ENCODE measurements around the gene MAPK6.
A peak's percentile ranks its signal among the peaks of the same experiment; 100 is the strongest.
"Not testable (repeated sequence)": the region's sequence is repeated elsewhere in the genome, so short reads cannot be mapped to it uniquely, and the experiment has no call there.

MAPK6 gene

DNA sequence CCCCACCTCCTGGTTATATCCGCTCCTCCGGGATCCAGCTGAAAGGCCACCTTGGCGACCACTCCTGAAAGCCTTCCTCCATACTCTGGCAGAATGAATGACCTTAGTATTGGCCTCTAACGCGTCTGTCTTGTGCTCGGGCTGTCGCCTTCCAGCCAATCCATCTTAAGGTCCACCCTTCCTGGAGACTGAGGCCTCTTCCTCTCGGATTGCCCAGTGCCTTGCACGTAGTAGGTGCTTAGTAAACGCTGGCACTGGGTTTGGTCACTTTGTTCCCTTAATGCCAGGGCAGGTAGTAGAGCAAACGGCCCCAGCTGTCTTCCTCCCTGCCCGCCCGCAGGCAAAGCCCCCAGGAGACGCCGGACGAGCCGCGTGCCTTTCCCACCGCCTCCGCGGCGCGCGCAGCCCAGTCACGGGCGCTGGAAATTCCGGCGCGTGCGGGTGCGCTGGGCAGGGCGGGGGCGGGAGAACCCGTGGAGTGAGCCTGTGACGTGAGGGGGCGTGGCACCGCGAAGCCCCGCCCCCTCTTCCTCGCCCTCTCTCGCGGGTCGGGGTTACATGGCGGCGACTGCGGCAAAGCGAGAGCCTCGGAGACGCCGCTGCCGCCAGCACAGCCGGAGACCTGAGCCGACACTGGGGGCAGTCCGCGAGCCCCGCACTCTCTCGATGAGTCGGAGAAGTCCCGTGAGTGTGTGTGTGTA lies at the start of gene MAPK6:
Gene MAPK6, plus strand, starts transcription at position 527 of the 701 bp plus-strand sequence. CDS start 27,242 bp downstream, outside the sequence.
- DNase-seq (ENCODE audit: low read depth, low spot score) = peak; percentile 79

- no peak for DNase-seq (ENCODE audit: low read depth, low spot score)
Observed at GRCh38 chr15:51969728-51970127, 49.3 kb upstream of the MAPK6 start.

GRCh38 chr15:51970132-51970817 lies 48.7 kb upstream of the MAPK6 start:
- no peak for DNase-seq (ENCODE audit: low read depth, low spot score)

DNA sequence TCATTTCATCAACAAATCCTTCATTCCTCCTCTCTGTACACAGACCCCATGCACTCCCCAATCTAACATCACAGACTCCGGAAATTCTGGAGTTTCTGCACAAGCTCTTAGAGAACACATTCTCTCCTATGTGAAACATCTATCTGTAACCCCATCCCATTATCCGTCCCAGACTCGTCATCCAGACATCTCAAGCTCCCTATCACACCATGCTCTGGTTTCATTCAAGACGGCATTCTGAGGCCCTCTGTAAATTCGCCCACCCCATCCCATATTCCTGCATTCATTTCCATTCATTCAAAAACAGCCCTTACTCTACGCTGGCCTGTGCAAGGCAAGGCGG lies 48.0 kb upstream of the MAPK6 start:
- DNase-seq (ENCODE audit: low read depth, low spot score) = no peak

DNA sequence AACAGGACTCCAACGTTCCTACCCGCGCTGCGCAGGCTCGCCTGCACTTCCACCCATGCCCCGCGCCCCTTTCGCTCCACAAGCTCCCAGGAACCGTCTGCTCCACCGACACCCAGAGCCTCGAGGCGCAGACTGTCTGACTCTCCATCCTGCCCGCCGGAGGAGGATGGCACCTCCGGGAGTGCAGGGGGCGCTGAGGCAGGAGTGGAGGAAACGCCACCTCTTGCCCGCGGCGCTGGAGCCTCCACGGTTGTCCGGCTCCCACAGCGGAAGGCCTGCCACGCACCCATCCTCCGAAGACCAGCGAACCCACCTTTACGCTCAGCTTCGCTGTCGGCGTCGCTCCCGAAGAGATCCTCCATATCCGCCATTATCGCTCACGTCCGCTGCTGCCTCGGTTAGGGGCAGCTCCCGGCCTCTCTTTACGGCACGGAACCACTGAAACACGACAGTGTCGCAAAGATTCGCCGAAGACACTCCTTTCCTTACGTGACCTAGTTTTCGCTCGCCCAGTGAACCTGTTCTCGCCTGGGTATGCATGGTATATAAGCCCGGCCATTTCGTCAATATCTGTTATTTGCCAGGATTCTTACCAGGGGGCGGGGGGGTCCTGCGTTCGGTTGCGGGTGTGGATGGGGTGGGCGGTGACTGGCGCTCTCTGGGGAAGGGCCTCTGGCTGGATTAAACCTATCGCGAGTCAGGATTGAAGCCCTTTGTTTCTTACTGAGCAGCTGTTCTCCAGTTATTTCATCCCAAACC lies 47.5 kb upstream of the MAPK6 start, which contains the start of gene LEO1:
Gene LEO1, minus strand, starts transcription at position 404 of the 759 bp plus-strand sequence. Its CDS starts 33 bp downstream, at position 371.
- peak; percentile 88 for DNase-seq (ENCODE audit: low read depth, low spot score)

GRCh38 chr15:51973220-51973619 lies 45.8 kb upstream of the MAPK6 start:
- DNase-seq (ENCODE audit: low read depth, low spot score) = no peak

DNA sequence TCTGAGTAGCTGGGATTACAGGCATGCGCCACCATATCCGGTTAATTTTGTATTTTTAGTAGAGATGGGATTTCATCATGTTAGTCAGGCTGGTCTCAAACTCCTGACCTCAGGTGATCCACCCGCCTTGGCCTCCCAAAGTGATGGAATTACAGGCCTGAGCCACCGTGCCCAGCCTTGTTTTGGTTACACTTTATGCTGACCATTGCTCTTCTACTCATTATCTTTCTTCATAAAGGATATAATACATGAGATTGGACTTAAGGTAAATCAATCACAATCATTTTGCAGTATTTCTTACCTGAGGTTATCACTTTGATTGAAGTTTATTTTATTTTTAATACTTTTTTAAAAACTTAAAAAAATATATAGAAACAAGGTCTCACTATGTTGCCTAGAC lies 45.2 kb upstream of the MAPK6 start:
- no peak for DNase-seq (ENCODE audit: low read depth, low spot score)

- peak; percentile 33 for DNase-seq (ENCODE audit: low read depth, low spot score)
Observed at GRCh38 chr15:51982013-51982769, 36.8 kb upstream of the MAPK6 start.

DNA sequence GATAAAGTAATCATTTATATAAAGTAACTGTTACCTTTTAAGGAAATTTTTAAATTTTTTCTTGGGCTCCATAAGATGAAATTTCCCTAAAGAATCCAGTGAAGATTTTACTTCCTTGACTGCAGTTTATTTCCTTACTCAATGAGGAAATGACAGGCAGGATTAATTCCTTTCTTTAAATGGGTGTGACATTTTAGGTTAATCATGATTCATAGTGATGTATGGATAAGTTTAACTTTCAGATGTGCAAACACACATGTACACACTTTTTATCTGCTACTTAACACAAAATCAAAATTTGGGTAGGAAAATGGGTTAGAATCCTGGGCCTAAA lies 36.3 kb upstream of the MAPK6 start:
- DNase-seq (ENCODE audit: low read depth, low spot score) = no peak

DNA sequence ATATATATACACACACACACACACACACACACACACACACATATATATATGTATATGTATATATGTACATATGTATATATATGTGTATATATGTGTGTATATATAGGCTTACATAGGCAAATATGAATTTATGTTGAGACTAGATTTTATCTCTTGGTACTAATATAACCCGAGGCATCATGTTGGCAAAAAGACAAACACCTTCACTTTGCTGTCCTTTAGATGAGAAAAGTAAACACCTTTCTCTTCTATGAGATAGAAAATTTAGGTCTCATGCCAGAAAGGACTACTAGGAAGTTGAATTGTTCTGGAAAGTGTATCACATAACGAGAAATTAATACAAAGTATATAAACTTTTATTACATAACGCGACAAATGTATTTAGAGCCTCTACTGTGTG lies 27.9 kb upstream of the MAPK6 start:
- DNase-seq (ENCODE audit: low read depth, low spot score) = no peak

DNA sequence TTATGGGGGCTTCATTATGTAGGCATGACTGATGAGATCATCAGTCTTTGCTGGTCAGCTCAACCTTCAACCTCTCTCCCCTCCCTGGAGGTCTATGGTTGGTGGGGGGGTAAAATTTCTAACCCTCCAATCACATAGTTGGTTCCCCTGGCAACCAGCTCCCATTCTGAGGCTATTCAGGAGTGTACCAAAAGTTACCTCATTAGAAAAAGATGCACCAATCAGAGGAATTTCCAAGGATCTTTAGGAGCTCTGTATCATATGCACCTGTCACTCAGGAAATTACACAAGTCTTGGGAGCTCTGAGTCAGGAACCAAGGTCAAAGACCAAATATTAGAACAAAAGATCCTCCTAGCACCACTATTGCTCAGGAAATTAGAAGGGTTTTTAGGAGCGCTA lies 26.1 kb upstream of the MAPK6 start:
- DNase-seq (ENCODE audit: low read depth, low spot score) = no peak

DNA sequence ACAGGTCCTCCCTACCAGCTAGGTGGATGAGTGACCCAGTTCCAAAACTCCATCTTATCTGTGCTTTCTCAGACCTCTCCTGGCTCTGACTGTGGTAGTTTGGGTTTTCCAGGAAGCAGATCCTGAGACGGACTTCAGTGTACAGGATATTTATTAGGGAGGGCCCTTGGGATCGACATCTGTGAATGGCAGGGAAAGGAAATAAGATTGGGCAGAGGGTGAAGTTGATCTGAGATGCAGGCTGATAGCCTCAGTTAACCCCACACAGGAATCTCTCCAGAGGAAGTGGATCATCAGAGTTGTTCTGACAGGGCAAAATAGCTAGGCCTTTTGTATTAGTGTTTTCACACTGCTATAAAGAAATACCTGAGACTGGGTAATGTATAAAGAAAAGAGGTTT lies 16.7 kb upstream of the MAPK6 start:
- DNase-seq (ENCODE audit: low read depth, low spot score) = no peak

DNA sequence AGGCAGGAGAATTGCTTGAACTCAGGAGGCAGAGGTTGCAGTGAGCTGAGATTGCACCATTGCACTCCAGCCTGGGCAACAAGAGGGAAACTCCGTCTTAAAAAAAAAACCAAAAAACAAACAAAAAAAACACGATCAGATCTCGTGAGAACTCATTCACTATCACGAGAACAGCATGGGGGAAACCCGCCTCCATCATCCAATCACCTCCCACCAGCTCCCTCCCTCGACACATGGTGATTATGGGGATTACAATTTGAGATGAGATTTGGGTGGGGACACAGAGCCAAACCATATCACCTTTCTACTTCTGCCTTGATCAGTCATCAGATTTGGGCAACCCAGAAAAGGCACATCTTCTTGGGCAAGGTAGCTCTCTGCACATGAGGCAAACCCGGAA lies 15.9 kb upstream of the MAPK6 start:
- not testable (repeated sequence) for DNase-seq (ENCODE audit: low read depth, low spot score)

GRCh38 chr15:52003710-52004109 lies 15.3 kb upstream of the MAPK6 start:
- no peak for DNase-seq (ENCODE audit: low read depth, low spot score)

- no peak for DNase-seq (ENCODE audit: low read depth, low spot score)
Observed at GRCh38 chr15:52004806-52005205, 14.2 kb upstream of the MAPK6 start.

DNA sequence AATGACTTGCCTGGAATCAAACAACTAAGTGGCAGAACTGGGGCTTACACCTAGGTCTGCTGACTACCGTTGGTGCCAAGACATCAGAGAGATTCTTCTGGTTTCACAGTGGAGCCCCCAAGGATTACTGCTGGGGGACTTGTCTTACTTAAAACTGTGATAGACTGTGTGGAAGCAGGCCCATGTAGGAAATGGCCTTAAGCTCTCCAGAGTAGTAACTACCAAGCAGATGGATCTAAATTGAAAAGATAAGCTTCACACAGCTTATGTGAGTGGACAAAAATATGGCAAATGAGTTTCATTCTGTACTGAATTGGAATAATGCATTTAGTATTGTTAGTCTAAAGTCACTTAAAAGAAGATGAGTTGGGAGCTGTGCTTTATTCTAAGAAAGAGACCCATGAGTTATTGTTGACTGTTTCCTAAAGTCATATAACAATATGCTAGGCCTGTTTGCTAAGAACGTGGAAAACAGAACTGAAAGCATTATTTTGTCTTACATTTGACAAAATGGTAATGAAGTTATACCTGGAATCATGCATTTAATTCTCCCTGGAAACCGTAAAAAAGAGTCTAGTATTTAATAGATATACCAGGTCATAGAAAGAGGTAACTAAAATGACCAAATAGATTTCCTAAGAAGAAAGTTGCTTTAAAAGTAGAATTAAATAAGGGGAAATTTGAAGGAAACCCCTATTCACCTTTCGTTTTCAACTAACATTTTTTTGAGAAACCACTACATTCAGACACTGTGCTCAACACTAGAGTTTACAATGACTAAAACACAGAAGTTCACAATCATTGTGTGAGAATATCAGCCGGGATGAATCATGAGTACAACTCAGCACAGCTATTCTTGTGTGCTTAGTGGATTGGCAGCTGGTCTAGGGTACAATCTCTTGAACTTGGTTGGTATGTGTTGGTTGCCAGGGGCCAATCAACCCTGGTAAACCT lies 13.0 kb upstream of the MAPK6 start:
- DNase-seq (ENCODE audit: low read depth, low spot score) = no peak

DNA sequence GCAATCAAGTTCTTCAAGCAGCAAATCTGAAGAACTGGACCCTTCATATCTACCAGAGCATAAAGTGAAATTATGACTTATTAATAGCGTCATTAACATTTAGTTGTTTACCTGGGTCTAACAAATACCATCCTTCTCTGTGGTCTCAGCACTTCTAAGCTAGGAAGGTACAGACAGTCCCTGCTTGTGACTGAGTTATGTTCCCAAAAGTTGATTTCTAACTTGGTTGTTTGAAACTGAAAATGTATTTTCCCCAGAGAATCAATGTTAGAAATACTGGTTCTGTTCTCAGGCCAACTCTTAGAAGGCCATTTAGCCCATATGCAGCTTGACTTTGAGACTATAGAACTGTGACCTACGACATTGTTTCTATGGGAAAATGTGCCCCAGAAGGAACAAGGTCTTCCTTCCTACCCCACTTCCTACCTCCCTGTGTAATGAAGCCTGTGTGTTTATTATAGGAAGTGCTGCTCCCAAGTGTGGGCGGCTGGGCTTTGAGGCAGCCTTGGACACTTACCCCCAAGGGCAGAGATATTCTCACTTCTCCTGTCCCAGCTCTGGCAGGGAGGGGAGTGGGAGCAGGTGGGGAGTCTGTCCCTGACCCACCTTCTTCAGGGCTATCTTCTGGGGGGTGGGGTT lies 12.2 kb upstream of the MAPK6 start:
- no peak for DNase-seq (ENCODE audit: low read depth, low spot score)

- DNase-seq (ENCODE audit: low read depth, low spot score) = no peak
Observed at GRCh38 chr15:52008359-52008697, 10.7 kb upstream of the MAPK6 start.

DNA sequence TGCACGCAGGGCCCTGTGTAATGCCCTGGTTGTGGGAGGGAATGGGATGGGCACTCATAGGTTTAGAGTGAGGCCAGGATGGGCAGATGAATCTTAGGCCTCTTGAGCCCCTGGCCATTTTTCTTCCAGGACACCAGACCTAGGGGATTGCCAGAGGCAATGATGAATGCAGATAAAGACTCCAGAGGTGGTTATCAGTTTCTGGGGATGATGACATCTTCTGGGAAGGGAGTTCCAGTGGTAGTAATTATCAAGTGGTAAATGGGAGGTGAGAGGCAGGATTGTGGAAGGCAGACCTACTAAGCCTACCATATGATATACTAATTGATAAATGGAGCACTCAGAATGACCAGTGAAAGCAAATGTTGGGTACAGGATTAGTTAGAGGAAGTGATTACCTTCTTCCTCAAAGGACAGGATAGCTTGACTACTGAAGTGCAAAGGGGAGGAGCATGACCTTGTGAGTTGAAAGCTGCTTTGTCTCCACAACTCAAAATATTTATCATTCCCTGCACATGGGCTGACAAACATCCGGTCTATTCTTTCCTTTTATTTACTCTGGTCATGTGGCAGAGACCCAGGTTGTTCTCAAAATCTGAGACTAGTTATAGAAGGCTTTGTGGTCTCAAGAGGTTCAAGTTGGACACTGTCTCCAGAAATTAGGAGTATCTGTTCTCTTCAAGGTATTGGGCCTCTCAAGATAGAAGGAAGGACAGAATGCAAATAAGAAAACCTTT lies 10.2 kb upstream of the MAPK6 start:
- DNase-seq (ENCODE audit: low read depth, low spot score) = no peak

Measured in brain pericyte (primary cell).